BLaER1 treated with 17β-estradiol and CSF1 and Interleukin-3, amounts not matched to agents 10 nM and 100 nM (cell line): ENCODE results near the gene SEMA5A.

ENCODE experiments used
- H3K27ac ChIP-seq, 11 experiments: shearing (Covaris generic); formaldehyde crosslinking; 2 replicates each; pipeline ENCODE4 v1.8.1; 2022
- H3K27me3 ChIP-seq, 11 experiments: shearing (Covaris generic); formaldehyde crosslinking; 2 replicates each; pipeline ENCODE4 v1.8.1; 2022
- H3K36me3 ChIP-seq, 11 experiments: shearing (Covaris generic); formaldehyde crosslinking; 2 replicates each; pipeline ENCODE4 v1.8.1; 2022
- H3K4me1 ChIP-seq, 10 experiments: shearing (Covaris generic); formaldehyde crosslinking; 2 replicates each; pipeline ENCODE4 v1.8.1; 2022
- H3K4me2 ChIP-seq, 11 experiments: shearing (Covaris generic); formaldehyde crosslinking; 2 replicates each; pipeline ENCODE4 v1.8.1; 2022
- H3K4me3 ChIP-seq, 10 experiments: shearing (Covaris generic); formaldehyde crosslinking; 2 replicates each; pipeline ENCODE4 v1.8.1; 2022
- H3K9ac ChIP-seq, 11 experiments: shearing (Covaris generic); formaldehyde crosslinking; 2 replicates each; pipeline ENCODE4 v1.8.1; 2022
- H3K9me3 ChIP-seq, 11 experiments: shearing (Covaris generic); formaldehyde crosslinking; replicated peaks in 1 of 11; 2 replicates each; pipeline ENCODE4 v1.8.1; 2022
- H4K20me1 ChIP-seq, 11 experiments: shearing (Covaris generic); formaldehyde crosslinking; 2 replicates each; pipeline ENCODE4 v1.8.1; 2022
- Cebpa-rat ChIP-seq, 11 experiments: shearing (Covaris generic); IDR thresholded peaks; 2 replicates each; pipeline ENCODE4 v1.8.1; 2022

SEMA5A gene

GRCh38 chr5:9233035-9233434 lies 312.8 kb downstream of the SEMA5A start:
- Histone ChIP-seq H3K27ac (no peak overlapping the region), H3K9ac (no peak overlapping the region), H4K20me1 (no peaks in the 10 kb centered on the region), H3K4me2 (no peak overlapping the region), H3K9me3 (peaks cover 0 to 9% (median 0%) of the 10 kb centered on the region in 11 experiments; a peak in 3 of 22 replicates), H3K36me3 (no peaks in the 10 kb centered on the region), H3K27me3 (no peaks in the 10 kb centered on the region), H3K4me1 (no peaks in the 10 kb centered on the region), H3K4me3 (no peak overlapping the region)
- TF ChIP-seq Cebpa-rat (IDR thresholded peaks at IDR 0.05): no peak

GRCh38 chr5:9231842-9232241 lies 314.0 kb downstream of the SEMA5A start:
- no peak overlapping the region for H3K27ac ChIP-seq
- H3K9ac ChIP-seq: no peak overlapping the region
- H3K36me3 ChIP-seq: no peaks in the 10 kb centered on the region
- H4K20me1 ChIP-seq: no peaks in the 10 kb centered on the region
- no peaks in the 10 kb centered on the region for H3K4me1 ChIP-seq
- TF ChIP-seq Cebpa-rat (IDR thresholded peaks at IDR 0.05): no peak
- no peaks in the 10 kb centered on the region for H3K27me3 ChIP-seq
- no peak overlapping the region for H3K4me2 ChIP-seq
- no peak overlapping the region for H3K4me3 ChIP-seq
- H3K9me3 ChIP-seq: peaks cover 0 to 9% (median 0%) of the 10 kb centered on the region in 11 experiments; a peak in 3 of 22 replicates

GRCh38 chr5:9230355-9230754 lies 315.5 kb downstream of the SEMA5A start:
- Histone ChIP-seq H3K4me2 (no peak overlapping the region), H3K27ac (no peak overlapping the region), H3K4me1 (no peaks in the 10 kb centered on the region), H3K4me3 (no peak overlapping the region), H3K36me3 (no peaks in the 10 kb centered on the region), H3K9ac (no peak overlapping the region), H4K20me1 (no peaks in the 10 kb centered on the region), H3K27me3 (no peaks in the 10 kb centered on the region), H3K9me3 (no peaks in the 10 kb centered on the region)
- TF ChIP-seq Cebpa-rat (IDR thresholded peaks at IDR 0.05): no peak

GRCh38 chr5:9226016-9226536 lies 319.8 kb downstream of the SEMA5A start:
- H4K20me1 ChIP-seq: no peaks in the 10 kb centered on the region
- H3K27ac ChIP-seq: no peak overlapping the region
- no peaks in the 10 kb centered on the region for H3K36me3 ChIP-seq
- no peak overlapping the region for H3K9ac ChIP-seq
- no peaks in the 10 kb centered on the region for H3K4me1 ChIP-seq
- H3K4me2 ChIP-seq: no peak overlapping the region
- H3K27me3 ChIP-seq: no peaks in the 10 kb centered on the region
- no peak overlapping the region for H3K4me3 ChIP-seq
- H3K9me3 ChIP-seq: peaks cover 0 to 5% (median 0%) of the 10 kb centered on the region in 11 experiments; a peak in 2 of 22 replicates
- TF ChIP-seq Cebpa-rat (IDR thresholded peaks at IDR 0.05): no peak

- no peaks in the 10 kb centered on the region for H3K27me3 ChIP-seq
- H3K4me1 ChIP-seq: no peaks in the 10 kb centered on the region
- peaks cover 0 to 5% (median 0%) of the 10 kb centered on the region in 11 experiments; a peak in 2 of 22 replicates for H3K9me3 ChIP-seq
- H3K4me3 ChIP-seq: no peak overlapping the region
- no peaks in the 10 kb centered on the region for H3K36me3 ChIP-seq
- no peak overlapping the region for H3K9ac ChIP-seq
- H3K27ac ChIP-seq: no peak overlapping the region
- no peak overlapping the region for H3K4me2 ChIP-seq
- TF ChIP-seq Cebpa-rat (IDR thresholded peaks at IDR 0.05): no peak
- no peaks in the 10 kb centered on the region for H4K20me1 ChIP-seq
These were observed 323.6 kb downstream of the SEMA5A start for GRCh38 chr5:9222054-9222976.

GRCh38 chr5:9218358-9218757 lies 327.5 kb downstream of the SEMA5A start:
- H3K4me2 ChIP-seq: no peak overlapping the region

GRCh38 chr5:9212605-9213004 lies 333.3 kb downstream of the SEMA5A start:
- Histone ChIP-seq H3K4me2 (no peak overlapping the region), H3K4me1 (peaks cover 0 to 13% (median 0%) of the 10 kb centered on the region in 10 experiments; a peak in 5 of 20 replicates), H3K9me3 (no peaks in the 10 kb centered on the region), H3K4me3 (no peak overlapping the region), H3K9ac (no peak overlapping the region), H3K27ac (no peak overlapping the region), H3K27me3 (no peaks in the 10 kb centered on the region), H4K20me1 (no peaks in the 10 kb centered on the region), H3K36me3 (no peaks in the 10 kb centered on the region)
- TF ChIP-seq Cebpa-rat (IDR thresholded peaks at IDR 0.05): no peak

More at GRCh38 chr5:9218358-9218757, 327.5 kb downstream of the SEMA5A start:
- peaks cover 0 to 5% (median 0%) of the 10 kb centered on the region in 11 experiments; a peak in 2 of 22 replicates for H3K9me3 ChIP-seq
- H3K27me3 ChIP-seq: no peaks in the 10 kb centered on the region
- no peak overlapping the region for H3K9ac ChIP-seq
- H3K4me3 ChIP-seq: no peak overlapping the region
- H3K36me3 ChIP-seq: no peaks in the 10 kb centered on the region
- TF ChIP-seq Cebpa-rat (IDR thresholded peaks at IDR 0.05): no peak
- no peaks in the 10 kb centered on the region for H3K4me1 ChIP-seq
- no peak overlapping the region for H3K27ac ChIP-seq
- no peaks in the 10 kb centered on the region for H4K20me1 ChIP-seq

GRCh38 chr5:9209846-9210492 lies 335.9 kb downstream of the SEMA5A start:
- Histone ChIP-seq H3K27me3 (no peaks in the 10 kb centered on the region), H3K36me3 (no peaks in the 10 kb centered on the region), H3K4me3 (no peak overlapping the region), H4K20me1 (no peaks in the 10 kb centered on the region), H3K4me1 (peaks cover 0 to 19% (median 0%) of the 10 kb centered on the region in 10 experiments; a peak in 6 of 20 replicates), H3K4me2 (no peak overlapping the region), H3K9me3 (peaks cover 0 to 2% (median 0%) of the 10 kb centered on the region in 11 experiments; a peak in 3 of 22 replicates), H3K9ac (no peak overlapping the region), H3K27ac (no peak overlapping the region)
- TF ChIP-seq Cebpa-rat (IDR thresholded peaks at IDR 0.05): no peak

- H4K20me1 ChIP-seq: no peaks in the 10 kb centered on the region
- no peaks in the 10 kb centered on the region for H3K36me3 ChIP-seq
- H3K9ac ChIP-seq: no peak overlapping the region; a peak in 1 of 22 replicates
- H3K4me2 ChIP-seq: peak overlapping the region in 2 of 11 experiments; percentile 37 to 67; a peak in 3 of 22 replicates
- peaks cover 0 to 19% (median 0%) of the 10 kb centered on the region in 10 experiments; a peak in 6 of 20 replicates for H3K4me1 ChIP-seq
- peaks cover 0 to 9% (median 6%) of the 10 kb centered on the region in 11 experiments; a peak in 12 of 22 replicates for H3K9me3 ChIP-seq
- TF ChIP-seq Cebpa-rat (IDR thresholded peaks at IDR 0.05): no peak
- no peak overlapping the region for H3K4me3 ChIP-seq
- no peaks in the 10 kb centered on the region for H3K27me3 ChIP-seq
- H3K27ac ChIP-seq: peak overlapping the region in 3 of 11 experiments; percentile 9 to 33 (median 19); a peak in 2 of 22 replicates
These were observed 338.0 kb downstream of the SEMA5A start for GRCh38 chr5:9207817-9208418.
